ENCODE data around the gene CNIH4. TPM values are rescaled to one million over a fixed set of nuclear protein-coding genes. Genes with fewer than 3 reads are reported as not detected.

CNIH4 gene
- polyA plus RNA-seq, 2 of the 4 experiments (the other 2 are of a cell fraction) = 102 to 104 TPM

DNA sequence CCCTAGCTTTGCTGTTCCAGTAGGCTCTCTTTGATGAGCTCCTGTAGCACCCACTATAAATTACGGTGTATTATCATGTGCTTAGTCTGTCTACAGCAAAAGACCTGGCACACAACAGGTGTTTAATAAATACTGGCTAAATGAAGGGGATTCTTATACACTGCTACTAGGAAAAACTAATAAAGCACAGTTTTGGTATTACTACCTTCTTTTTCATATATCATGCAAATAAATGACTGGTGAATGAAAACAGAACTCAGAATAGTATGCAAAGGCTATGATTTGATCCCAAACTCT lies 51.6 kb downstream of the CNIH4 start:
- no peak for ATAC-seq
- POLR2A ChIA-PET = no interaction called here

DNA sequence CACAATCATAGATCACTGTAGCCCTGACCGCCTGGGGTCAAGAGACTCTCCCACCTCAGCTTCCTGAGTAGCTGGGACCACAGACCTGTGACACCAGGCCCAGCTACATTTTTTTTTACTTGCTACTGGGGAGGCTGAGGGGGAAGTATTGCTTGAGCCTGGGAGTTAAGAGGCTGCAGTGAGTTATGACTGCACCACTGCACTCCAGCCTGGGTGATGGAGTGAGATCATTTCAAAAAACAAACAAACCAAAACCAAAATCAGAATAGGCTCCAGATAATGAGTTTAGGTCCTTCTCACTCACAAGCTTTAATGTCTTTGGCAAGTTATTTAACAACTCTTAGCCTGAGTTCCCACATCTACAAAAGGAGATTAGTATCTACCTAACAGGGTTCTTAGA lies 55.1 kb downstream of the CNIH4 start:
- no peak overlapping the region for H3K4me3 ChIP-seq
- peak in 1 of 2 experiments; percentile 38; a peak in 2 of 6 replicates for ATAC-seq
- ChIA-PET CTCF (interaction anchor here (0.6 to 1.8 kb wide), 2 partner anchors 39 to 511 kb away, joined by 4 read pairs; no protein-coding TSS in a partner anchor), POLR2A (no interaction called here)
- no peak for TF ChIP-seq TP53 (CRISPR knock-in tag; IDR thresholded peaks at IDR 0.05)
- no peak for TF ChIP-seq FOSL2 (IDR thresholded peaks at IDR 0.05)
- TF ChIP-seq FOSL2 (CRISPR knock-in tag; IDR thresholded peaks at IDR 0.05) = no peak
- no peak for TF ChIP-seq CBX8 (IDR thresholded peaks at IDR 0.05)
- TF ChIP-seq EHMT2 (IDR thresholded peaks at IDR 0.05; ENCODE audit: low read depth) = no peak
- TF ChIP-seq HEYL (CRISPR knock-in tag; IDR thresholded peaks at IDR 0.05) = no peak
- no peak for TF ChIP-seq MAFK (IDR thresholded peaks at IDR 0.05; ENCODE audit: partially characterized antibody)
- TF ChIP-seq, protein P1, sequence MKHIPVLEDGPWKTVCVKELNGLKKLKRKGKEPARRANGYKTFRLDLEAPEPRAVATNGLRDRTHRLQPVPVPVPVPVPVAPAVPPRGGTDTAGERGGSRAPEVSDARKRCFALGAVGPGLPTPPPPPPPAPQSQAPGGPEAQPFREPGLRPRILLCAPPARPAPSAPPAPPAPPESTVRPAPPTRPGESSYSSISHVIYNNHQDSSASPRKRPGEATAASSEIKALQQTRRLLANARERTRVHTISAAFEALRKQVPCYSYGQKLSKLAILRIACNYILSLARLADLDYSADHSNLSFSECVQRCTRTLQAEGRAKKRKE (CRISPR knock-in tag; IDR thresholded peaks at IDR 0.05; ENCODE audit: low read depth) = no peak
- no peak for TF ChIP-seq NPAS2 (CRISPR knock-in tag; IDR thresholded peaks at IDR 0.05; ENCODE audit: borderline replicate concordance)
- no peak for TF ChIP-seq HOXA7 (CRISPR knock-in tag; IDR thresholded peaks at IDR 0.05)
- no peak for TF ChIP-seq PHF8 (IDR thresholded peaks at IDR 0.05; ENCODE audit: borderline replicate concordance, low read depth)
- no peak for TF ChIP-seq POLR2A (IDR thresholded peaks at IDR 0.05; ENCODE audit: low read length)
- no peak for TF ChIP-seq JUNB (IDR thresholded peaks at IDR 0.05)
- 94% methylated on average over 1 of the region's 1 CpG for WGBS (ENCODE audit: missing lambda C conversion rate)
- FAIRE-seq = no peak
- H3K4me2 ChIP-seq = no peak overlapping the region
- no peak overlapping the region for H3K27ac ChIP-seq
- peaks cover 23% of the 10 kb centered on the region; the same call in 2 of the 3 replicates for H3K4me1 ChIP-seq
- DNase-seq (ENCODE audit: low read depth in 1 of 2, low spot score in 1 of 2) = no peak
- no peaks in the 10 kb centered on the region for H3K9me3 ChIP-seq

More for the DNA sequence above, 51.6 kb downstream of the CNIH4 start:
- FAIRE-seq (no peak), DNase-seq (ENCODE audit: low read depth in 1 of 2, low spot score in 1 of 2) (no peak)
- 96% methylated on average over 1 of the region's 1 CpG for WGBS (ENCODE audit: missing lambda C conversion rate)
- no peak overlapping the region for H3K4me3 ChIP-seq
- TF ChIP-seq TP53 (CRISPR knock-in tag; IDR thresholded peaks at IDR 0.05) (no peak), JUNB (IDR thresholded peaks at IDR 0.05) (no peak), MAFK (IDR thresholded peaks at IDR 0.05; ENCODE audit: partially characterized antibody) (no peak)
- TF ChIP-seq, protein P2, sequence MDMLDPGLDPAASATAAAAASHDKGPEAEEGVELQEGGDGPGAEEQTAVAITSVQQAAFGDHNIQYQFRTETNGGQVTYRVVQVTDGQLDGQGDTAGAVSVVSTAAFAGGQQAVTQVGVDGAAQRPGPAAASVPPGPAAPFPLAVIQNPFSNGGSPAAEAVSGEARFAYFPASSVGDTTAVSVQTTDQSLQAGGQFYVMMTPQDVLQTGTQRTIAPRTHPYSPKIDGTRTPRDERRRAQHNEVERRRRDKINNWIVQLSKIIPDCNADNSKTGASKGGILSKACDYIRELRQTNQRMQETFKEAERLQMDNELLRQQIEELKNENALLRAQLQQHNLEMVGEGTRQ (IDR thresholded peaks at IDR 0.05) = no peak
- H3K4me1 ChIP-seq = peaks cover 28% of the 10 kb centered on the region; the same call in 2 of the 3 replicates
- no peak overlapping the region for H3K27ac ChIP-seq
- CTCF ChIA-PET = interaction anchor here (1.3 kb wide), 1 partner anchor 10 kb away, joined by 3 read pairs; no protein-coding TSS in a partner anchor
- no peak overlapping the region for H3K4me2 ChIP-seq
- no peaks in the 10 kb centered on the region for H3K9me3 ChIP-seq

DNA sequence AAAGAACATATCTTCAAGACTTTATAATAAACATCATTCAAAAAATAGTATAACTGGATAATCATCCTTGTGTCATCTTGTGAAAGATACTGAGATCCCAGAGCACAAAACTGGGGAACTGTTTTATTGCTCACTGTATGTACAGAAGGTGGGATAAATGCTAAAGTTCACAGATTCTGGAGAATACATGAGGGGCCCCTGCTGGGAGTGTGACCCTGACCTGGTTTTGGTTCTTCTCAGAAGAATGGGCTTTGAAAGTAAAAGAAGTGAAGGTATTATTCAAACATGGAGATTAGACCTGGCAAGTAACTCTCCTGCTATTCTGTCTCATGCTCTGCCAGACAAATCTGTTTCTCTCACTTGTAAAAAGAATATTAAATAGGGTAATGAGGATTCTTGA lies 63.4 kb downstream of the CNIH4 start:
- no peaks in the 10 kb centered on the region for H3K9me3 ChIP-seq
- DNase-seq (ENCODE audit: low read depth in 1 of 2, low spot score in 1 of 2) = no peak
- ChIA-PET POLR2A (no interaction called here), CTCF (interaction anchor here (1.3 kb wide), 1 partner anchor 37 kb away, joined by 3 read pairs; no protein-coding TSS in a partner anchor)
- no peaks in the 10 kb centered on the region for H3K4me1 ChIP-seq
- H3K4me2 ChIP-seq = no peak overlapping the region
- ATAC-seq = no peak
- TF ChIP-seq BHLHE40 (IDR thresholded peaks at IDR 0.05; ENCODE audit: low read depth, low read length) = no peak
- TF ChIP-seq GATA3 (IDR thresholded peaks at IDR 0.05; ENCODE audit: borderline replicate concordance) = no peak
- TF ChIP-seq RCOR1 (IDR thresholded peaks at IDR 0.05; ENCODE audit: low read depth, low read length) = no peak
- no peak for TF ChIP-seq HOXB13 (CRISPR knock-in tag; IDR thresholded peaks at IDR 0.05; ENCODE audit: low read depth)
- no peak for TF ChIP-seq HEYL (CRISPR knock-in tag; IDR thresholded peaks at IDR 0.05)
- TF ChIP-seq NPAS2 (CRISPR knock-in tag; IDR thresholded peaks at IDR 0.05; ENCODE audit: borderline replicate concordance) = no peak
- TF ChIP-seq, protein P3, sequence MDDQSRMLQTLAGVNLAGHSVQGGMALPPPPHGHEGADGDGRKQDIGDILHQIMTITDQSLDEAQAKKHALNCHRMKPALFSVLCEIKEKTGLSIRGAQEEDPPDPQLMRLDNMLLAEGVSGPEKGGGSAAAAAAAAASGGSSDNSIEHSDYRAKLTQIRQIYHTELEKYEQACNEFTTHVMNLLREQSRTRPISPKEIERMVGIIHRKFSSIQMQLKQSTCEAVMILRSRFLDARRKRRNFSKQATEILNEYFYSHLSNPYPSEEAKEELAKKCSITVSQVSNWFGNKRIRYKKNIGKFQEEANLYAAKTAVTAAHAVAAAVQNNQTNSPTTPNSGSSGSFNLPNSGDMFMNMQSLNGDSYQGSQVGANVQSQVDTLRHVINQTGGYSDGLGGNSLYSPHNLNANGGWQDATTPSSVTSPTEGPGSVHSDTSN (IDR thresholded peaks at IDR 0.05) = no peak
- TF ChIP-seq RFX5 (IDR thresholded peaks at IDR 0.05) = no peak
- no peak for TF ChIP-seq MAZ (IDR thresholded peaks at IDR 0.05; ENCODE audit: borderline replicate concordance, low read depth, low read length)
- no peak for TF ChIP-seq EHF (CRISPR knock-in tag; IDR thresholded peaks at IDR 0.05)
- TF ChIP-seq RNF2 (IDR thresholded peaks at IDR 0.05; ENCODE audit: borderline replicate concordance, low read depth) = no peak
- TF ChIP-seq, protein P2 (IDR thresholded peaks at IDR 0.05) = no peak
- TF ChIP-seq KDM1A (IDR thresholded peaks at IDR 0.05; ENCODE audit: low read depth) = no peak
- TF ChIP-seq FOXS1 (CRISPR knock-in tag; IDR thresholded peaks at IDR 0.05) = no peak
- TF ChIP-seq FOSB (CRISPR knock-in tag; IDR thresholded peaks at IDR 0.05) = no peak
- TF ChIP-seq MAFK (IDR thresholded peaks at IDR 0.05; ENCODE audit: partially characterized antibody) = no peak
- TF ChIP-seq, protein P4, sequence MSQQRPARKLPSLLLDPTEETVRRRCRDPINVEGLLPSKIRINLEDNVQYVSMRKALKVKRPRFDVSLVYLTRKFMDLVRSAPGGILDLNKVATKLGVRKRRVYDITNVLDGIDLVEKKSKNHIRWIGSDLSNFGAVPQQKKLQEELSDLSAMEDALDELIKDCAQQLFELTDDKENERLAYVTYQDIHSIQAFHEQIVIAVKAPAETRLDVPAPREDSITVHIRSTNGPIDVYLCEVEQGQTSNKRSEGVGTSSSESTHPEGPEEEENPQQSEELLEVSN (IDR thresholded peaks at IDR 0.05; ENCODE audit: borderline replicate concordance, low read depth) = no peak
- TF ChIP-seq, protein P5, sequence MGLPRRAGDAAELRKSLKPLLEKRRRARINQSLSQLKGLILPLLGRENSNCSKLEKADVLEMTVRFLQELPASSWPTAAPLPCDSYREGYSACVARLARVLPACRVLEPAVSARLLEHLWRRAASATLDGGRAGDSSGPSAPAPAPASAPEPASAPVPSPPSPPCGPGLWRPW (IDR thresholded peaks at IDR 0.05) = no peak
- TF ChIP-seq HOXB5 (CRISPR knock-in tag; IDR thresholded peaks at IDR 0.05) = no peak
- no peak for TF ChIP-seq CBX2 (IDR thresholded peaks at IDR 0.05; ENCODE audit: borderline replicate concordance, low read depth)
- H3K4me3 ChIP-seq = no peak overlapping the region
- no peak for FAIRE-seq
- no peak overlapping the region for H3K27ac ChIP-seq
